SK-N-MC (cell line): ENCODE results near the gene NRCAM.

Experiments
- EZH2 ChIP-seq: fragments of 200-600 bp; sonication (generic); IDR thresholded peaks from one replicate; pipeline ENCODE4 v1.6.1; 2017; ENCODE audit warnings: antibody characterized with exemption
- POLR2AphosphoS5 ChIP-seq: IDR thresholded peaks from 2 replicates; pipeline ENCODE4 v1.6.1; 2012; ENCODE audit warnings: mild to moderate bottlenecking, low read depth, low read length, borderline replicate concordance

GRCh38 chr7:108157606-108158335, 298.5 kb downstream of the NRCAM start:
- TF ChIP-seq EZH2: no peak
- TF ChIP-seq POLR2AphosphoS5: no peak
